Dedifferentiated amniotic fluid mesenchymal stem cell (primary cell): Measurements from ENCODE around the gene NCL.
"Not testable (repeated sequence)": the region's sequence is repeated elsewhere in the genome, so short reads cannot be mapped to it uniquely, and the experiment has no call there.

Source experiments
- DNase-seq: peaks from one replicate; pipeline ENCODE4 v3.0.0-alpha.2; 2016; ENCODE audit errors: extremely low spot score

Gene NCL

GRCh38 chr2:231405601-231406367 is 58.5 kb downstream of the NCL start:
- not testable (repeated sequence) for DNase-seq

- not testable (repeated sequence) for DNase-seq
Observed at GRCh38 chr2:231404183-231404578, 60.1 kb downstream of the NCL start.
